Astrocyte (in vitro differentiated cells and primary cell): Measurements from ENCODE around the gene PEAR1.
A peak's percentile ranks its signal among the peaks of the same experiment; 100 is the strongest.

ENCODE experiments used
- CTCF ChIP-seq: IDR thresholded peaks from 2 replicates; pipeline ENCODE4 v1.5.1; 2011; ENCODE audit warnings: low read depth, mild to moderate bottlenecking, inconsistent platforms, low read length, moderate library complexity; ENCODE audit not compliant: insufficient read depth
- EZH2 ChIP-seq: IDR thresholded peaks from 2 replicates; pipeline ENCODE4 v1.6.1; 2012; ENCODE audit warnings: mild to moderate bottlenecking, low read length, inconsistent platforms; ENCODE audit not compliant: insufficient read depth

- TF ChIP-seq CTCF (no peak), EZH2 (peak; percentile 21)
Measured at GRCh38 chr1:156922986-156923669, 29.6 kb downstream of the PEAR1 start.
